ELF-1 (cell line): Measurements from ENCODE around the gene IGF1.

Experiments
- DNase-seq: peaks from one replicate; pipeline ENCODE4 v3.0.0-alpha.2; 2016; ENCODE audit warnings: low read depth, low spot score

IGF1 gene

DNA sequence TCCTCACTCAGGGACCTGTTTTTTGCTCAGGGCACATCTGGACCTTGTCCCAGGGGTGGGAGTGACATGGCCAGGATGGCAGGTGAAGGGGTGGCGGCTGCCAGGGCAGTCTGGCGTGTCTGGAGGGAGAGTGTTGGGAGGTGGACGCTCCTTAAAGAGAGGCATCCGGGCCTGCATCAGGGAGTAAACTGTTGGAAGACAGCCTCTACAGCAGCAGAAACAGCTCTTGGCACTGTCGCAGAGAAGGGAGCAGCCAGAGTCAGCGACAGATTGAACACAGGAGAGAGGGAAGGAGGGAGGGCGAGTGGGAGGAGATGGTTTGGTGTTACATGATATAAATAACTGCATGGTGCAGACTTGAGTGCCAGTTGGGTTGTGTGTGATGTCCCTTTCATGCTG lies 52.8 kb downstream of the IGF1 start:
- no peak for DNase-seq

DNA sequence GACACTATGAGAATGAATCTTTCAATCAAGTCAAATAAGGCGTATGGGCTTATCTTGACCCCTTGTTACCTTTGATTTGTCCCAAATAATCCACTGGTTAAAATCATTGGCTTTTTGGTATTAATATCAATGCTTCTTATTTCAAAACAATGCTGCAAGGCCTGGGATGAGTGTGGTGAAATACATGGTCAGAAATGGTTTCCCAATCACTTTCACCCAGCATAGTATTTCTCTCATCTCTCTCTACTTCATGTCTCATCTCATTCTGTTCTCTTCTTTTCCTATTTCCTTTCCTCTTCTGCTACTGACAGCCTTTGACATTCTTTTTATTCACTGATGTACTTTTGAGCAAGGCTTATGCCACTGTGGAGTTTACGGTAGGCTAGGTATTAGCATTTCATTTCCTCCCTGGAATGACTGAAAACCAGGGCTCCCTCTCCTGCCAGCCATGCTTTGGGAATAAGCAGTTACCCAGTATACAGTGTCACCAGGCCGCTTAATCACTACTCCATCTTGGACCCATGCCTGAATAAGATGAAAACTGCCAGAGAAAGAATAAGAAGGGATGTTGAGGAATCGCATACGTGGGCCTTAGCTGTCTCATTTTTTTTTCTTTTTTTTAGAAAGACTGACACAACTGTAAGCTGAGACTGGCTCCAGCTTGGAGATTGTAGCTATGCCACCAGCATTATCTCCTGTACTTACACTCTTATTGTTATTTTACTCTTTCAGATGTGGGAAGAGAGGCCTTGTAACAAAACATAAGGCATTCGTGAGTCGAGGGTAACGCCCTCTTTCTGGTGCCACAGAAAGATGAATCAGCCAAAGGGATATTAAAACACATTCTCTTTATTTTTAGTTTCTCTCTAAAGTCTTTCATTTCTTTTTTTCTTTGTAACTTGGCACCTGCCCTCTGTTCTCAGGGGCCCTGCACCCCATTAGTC lies 53.5 kb downstream of the IGF1 start:
- DNase-seq, result no peak

DNA sequence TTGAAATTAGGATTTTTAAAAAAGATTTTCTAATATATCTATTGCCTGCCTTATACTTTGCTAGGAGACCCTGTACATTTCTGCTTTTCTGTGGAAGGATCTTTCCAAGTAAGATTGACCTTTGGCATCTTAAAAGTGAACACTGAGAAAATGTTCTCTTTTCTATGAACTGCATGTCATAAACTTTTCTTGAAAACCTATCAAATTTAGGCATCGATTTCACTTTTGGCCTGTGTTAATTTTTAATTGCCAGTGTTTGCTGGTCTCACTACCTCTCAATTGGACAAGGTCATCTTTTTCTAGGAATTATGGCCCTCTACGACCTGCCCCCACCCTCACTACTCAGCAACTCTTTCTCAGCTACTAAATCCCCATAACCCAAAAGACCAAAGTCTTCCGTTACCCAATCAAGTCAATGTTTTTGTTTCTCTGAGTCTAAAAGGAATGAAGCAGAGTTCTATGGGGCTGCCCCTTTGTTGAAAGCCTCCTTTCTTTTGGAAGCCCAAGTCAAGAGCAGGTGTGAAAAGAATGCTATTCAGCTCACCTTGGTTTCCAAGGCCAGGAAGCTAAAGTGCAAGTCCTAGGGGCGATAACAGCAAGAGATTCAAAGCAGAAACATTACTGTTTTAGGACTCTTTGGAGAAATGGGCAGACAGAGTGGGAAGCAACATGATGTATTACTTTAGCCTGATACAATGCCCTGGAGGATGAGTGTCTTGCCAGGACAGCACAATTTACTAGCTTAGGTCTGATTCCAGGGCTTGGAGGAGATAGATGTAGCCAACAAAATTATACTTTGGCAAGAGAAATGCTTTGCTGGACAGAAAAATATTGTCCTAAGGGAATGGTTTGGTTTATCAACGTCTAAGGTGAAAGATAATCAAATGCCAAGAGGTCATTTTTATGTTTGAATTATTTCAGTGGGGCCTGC lies 55.0 kb downstream of the IGF1 start:
- DNase-seq, result no peak

DNA sequence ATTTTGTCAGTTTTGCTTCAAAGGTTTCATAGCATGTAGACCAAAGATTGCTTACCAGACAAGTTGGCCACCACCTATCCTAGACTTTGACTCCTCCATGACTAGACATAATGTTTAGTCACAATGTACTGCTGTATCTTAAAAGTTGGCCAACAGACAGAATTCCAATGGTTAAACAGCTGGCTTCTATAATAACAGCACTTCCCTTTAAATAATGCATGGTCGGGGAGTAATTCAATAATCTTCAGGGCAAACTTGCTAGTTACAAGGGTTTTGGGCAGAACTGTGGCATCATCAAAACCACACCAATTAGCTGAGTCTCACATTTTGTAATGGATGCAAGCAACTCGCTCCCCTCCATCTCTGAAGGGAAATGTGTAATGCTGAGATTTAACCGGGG lies 56.9 kb downstream of the IGF1 start:
- no peak for DNase-seq

DNA sequence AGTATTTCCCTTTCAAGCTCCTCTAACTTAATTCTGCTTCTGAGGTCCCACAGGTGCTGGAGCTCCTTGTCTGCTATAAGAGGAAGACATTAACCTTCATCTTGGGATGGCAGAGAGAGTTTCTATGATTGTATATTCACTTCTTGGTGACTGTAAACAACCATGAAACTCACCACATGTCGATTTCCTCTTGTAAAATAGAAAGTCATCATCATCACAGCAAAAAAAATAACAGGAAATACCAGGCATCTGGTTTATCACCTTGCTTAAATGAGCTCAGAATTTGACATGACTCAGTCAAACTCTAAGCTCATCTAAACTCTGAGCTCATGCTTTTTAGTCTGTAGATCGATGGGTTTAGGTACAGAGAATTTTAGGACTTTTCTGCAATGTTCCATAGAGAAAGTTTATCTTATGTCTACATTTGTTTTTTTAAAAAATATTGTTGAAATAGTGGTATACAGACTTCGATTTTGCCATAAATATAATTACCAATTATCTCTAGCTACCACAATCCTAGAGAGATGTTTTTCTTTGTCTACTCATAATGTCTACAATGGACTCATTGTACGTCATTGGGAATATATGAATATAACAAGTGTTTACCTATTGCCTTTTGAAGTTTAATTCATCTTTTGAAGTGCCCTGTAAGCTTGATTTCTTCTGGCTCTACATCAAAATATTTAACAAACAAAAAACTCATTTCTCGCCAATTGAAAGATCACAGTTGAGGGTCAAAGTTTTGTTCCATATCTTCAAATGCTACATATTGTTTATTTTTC lies 58.4 kb downstream of the IGF1 start:
- DNase-seq, result no peak

DNA sequence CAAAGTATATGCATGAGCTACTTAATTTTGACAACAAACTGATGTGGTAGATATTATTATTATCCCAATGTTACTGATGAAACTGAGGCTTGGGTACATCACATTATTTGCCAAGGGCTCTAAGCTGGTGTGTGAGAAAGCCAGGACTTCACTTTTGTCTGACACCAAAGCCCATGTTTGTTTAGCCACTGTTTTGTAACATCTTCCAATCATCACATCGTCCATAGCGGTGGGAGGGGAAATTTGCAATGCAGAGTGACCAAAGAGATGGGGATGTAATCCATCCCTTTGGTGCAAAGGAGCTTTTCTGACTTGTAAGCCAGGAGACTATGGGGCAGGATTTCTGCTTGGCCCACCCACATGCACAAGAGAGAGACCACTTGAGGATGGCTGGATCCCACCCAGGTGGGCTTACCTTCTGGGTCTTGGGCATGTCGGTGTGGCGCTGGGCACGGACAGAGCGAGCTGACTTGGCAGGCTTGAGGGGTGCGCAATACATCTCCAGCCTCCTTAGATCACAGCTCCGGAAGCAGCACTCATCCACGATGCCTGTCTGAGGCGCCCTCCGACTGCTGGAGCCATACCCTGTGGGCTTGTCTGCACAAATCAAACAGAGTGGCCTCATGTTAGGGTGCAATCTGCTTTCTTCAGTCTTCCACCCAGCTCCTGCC lies 61.1 kb downstream of the IGF1 start:
- no peak for DNase-seq

DNA sequence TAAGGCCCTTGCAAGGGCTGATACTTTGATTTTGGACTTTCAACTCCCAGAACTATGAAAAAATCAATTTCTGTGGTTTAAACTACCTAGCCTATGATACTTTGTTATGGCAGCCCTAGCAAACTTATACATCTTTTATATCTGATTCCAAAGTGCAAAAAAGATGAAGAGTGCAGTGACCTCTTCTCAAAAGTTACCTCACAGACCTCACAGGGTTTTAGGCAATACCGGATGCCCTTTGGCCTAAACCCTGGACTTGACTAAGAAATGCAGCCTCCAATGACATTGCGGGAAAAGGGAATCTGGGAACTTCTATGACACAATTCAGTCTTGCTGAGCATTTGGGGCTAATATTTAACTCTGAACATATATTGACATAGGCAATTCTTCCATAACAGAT lies 63.3 kb downstream of the IGF1 start:
- DNase-seq, result no peak

DNA sequence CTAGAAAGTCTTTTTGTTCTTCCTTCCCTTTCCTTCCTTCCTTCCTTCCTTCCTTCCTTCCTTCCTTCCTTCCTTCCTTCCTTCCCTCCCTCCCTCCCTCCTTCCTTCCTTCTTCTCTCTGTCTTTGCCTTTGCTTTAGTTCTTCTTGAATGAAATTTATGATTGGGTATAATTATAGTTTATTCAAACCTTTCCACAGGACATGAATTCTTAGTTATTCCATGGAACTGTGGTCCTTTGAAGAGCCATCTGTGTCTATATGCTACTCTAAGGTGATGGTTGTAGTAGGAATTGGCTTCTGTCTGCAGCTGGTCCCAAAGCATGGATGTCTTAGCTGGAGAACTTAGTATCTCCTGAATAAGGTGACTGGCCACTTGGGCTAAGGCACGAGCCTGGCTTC lies 64.8 kb downstream of the IGF1 start:
- DNase-seq, result no peak

DNA sequence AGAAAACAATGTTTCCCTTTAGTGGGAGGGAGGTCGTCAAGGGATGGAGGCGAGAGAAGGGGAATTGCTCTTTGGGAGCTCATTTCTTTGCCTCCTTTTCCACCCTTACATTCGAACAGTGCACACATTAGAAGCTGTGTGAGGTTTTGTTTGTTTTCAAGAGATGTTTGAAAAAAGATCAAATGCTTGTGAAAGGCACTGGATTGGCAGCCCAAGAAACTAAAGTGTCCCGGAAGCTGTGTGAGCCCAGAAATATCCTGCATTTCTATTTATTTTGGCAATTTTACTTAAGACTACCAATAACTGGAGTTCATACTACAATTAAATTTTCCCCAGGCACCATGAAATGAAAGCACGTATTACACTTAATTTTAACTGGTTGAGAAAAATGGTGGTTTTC lies 67.0 kb downstream of the IGF1 start:
- no peak for DNase-seq

DNA sequence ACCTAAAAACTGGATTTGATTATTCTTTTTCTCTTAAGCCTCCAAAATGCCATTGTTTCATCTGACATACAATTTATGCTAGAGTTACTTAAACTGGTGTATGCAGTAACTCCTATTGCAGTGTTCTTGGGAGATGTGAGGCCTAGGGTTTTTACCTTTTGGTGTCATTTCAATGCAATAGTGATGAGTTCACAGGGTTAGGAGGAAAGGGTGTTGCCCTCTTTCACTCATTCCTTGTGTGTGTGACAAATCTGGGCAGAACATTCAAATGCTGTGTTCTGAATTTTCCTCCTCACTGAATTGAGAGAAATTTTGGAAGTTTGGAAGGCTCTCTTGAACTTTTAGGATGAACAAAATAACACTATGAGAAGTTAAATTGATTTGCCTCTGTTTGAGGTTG lies 69.9 kb downstream of the IGF1 start:
- DNase-seq, result no peak

DNA sequence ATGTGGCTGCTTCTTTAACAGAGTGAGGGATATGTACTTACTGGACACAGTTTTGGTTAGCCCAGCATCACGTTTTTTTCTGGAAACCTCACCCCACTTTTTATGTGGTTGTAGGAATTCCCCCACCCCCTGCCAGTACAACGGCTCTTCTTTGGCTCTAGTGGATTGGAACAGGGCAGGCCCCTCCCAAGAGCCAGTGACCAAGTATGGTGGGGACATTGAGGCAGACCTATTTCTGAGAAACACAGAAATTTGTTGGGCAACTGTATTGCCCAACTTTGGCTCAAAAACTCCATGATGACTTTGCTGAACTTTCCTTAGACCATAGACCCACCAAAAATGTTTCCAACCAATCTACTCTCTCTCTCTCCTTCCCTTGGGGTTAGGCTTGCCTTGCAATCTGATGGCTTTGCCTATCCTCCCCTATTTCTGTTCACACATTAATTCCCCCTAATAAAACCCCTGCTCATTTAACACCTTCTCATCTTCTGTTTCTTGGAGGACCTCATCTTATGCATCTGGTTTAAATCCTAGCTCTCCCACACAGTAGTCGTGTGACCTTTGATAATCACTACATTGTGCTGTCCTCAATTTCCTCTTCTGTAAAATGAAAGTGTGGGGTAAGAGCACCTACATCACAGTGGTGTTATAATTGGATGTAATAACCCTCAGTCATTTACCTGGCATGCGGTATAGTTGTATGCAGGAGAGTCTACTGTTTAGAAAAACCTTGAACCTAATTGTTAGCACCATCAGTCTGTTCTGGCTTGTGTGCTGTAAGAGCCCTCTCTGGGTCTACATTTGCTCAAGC lies 71.7 kb downstream of the IGF1 start:
- DNase-seq, result no peak

DNA sequence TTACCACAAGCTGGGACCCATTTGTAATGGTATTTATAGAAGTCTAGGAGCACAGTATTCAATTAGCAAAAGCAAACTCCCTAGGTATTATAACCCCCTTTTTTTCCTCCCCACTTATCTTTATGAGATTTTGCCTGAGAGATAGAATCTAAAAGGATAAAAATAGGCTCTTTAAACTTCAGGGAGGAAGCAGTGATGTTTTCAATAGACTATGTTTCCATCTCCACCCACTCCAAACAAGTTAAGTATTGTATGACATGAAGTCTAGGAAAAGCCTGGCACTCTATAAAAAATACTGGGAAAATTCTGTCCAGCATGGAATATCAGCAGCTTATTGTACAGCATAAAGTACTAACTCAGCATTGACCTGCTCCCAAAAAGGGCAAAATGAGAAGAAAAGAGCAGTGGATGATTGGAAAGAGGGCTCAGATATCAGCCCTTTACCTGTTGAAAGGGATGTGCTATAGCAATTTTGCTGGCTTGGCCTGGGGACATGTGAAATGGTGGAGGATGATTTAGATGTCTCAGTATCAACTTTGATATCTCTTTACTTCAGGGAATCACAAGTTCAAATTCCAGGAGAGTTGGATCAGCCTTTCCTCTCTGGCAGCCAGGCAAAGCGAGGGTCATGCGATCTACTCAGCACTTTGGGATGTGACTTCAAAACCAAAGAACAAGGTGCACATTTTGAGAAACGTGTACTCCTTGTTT lies 72.4 kb downstream of the IGF1 start:
- DNase-seq, result no peak

DNA sequence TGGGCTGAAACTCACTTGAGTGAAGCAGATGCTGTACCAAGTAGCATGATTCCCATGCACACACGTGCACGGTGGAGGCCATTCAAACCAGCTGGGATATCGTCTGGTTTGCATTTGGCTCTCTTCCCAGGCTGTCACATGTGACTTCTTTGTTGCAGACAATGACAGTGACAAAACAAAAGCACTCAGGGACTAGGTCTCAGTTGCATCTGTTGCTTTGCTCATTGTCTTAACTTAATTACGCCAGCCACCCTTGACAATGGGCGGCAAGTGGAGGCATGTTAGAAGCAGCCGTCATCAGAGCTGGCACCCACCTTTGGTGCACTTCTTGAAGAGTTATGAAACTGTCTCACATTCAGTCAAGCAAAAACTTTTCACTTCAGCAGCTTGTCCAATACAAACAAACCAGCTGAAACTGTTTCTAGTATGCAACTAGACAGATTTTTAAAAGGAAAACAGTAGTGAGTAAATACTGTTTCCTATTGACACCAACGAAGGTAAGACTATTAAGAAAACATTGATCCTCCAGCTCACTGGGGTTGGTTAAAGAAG lies 74.3 kb downstream of the IGF1 start:
- DNase-seq, result no peak

DNA sequence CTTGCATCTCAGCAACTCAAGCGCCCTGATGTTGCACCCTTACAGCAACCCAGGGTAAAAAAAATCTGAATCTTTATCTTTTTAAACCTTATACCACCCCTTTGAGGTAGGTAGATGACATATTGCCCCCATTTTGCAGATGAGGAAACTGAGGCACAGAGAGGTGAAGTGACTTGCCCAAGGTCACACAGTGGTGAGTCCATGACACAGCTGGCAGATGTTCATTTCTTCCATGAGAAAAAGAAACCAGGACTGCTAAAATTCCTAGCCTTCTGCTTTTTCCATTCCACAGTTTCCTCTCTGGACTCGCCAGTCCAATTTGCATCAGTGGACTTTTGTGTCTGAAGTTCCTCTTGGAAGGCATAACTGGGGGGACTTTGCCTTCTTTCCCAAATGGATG lies 79.3 kb downstream of the IGF1 start:
- DNase-seq, result no peak

DNA sequence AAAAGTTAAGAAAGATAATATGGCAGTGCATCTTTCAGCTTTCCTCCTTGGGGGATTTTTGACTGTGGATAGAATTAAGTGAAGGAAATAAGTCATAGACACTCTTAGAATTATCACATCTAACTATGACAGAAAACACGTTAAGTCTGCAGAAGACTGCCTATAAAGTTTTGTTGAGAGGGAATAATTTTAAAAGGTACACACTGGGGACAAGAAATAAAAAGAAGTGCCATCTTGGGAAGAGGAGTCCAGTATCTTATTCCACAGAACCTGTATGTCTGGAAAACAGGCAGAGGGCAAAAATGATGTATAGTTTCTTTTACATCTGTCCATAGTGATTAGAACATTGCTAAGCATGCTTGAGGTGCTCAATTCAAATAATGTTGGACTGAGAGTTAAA lies 80.7 kb downstream of the IGF1 start:
- no peak for DNase-seq

DNA sequence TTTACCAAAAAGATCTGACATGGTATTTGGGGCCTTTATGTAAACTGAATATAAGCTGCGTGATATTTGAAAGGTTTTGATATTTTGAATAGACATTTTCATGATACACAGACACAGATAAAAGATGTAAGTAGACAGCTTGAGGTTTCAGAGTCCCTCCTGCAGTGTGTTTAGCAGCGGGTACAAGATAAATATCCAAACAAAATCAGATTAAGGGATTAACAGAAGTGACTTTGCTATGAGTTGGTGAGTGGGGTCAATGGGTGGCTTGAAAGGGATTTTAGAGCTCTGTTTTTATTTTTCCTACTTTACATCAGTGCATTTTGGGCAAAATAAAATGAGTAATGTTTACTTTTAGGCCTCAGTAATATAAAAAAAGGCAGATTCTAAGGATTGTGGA lies 84.1 kb downstream of the IGF1 start:
- no peak for DNase-seq

DNA sequence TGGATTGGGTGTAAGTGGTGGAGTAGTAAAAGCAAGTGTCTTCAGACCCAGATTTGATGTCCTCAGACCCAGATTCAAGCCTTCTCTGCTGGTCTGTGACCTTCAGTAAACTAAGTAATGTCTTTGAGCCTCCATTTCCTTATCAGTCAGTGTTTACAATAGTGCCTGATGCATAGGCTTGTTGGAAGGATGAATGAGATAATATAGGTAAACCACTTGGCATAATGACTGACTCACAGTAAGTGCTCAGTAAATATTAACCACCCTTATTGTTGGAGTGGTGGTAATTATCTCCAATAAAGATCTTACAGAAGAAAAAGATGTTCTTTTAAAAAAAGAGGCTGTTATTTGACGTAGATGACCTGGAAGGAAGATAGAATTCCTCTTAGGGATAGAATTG lies 86.2 kb downstream of the IGF1 start:
- DNase-seq, result no peak

DNA sequence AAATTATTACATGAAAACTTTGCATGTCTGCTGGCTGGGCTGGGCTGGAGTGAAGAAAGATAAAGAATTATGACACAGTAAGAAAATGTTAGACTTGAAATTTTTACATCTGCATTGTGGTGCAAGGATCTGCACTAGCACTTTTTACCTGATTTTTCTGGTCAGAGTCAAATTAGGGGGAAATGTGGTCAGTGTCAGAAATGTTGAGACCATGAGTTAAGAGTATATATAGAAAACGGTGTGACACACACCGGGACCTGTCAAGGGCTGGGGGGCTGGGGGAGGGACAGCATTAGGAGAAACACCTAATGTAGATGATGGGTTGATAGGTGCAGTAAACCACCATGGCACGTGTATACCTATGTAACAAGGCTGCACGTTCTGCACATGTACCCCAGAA lies 90.3 kb downstream of the IGF1 start:
- DNase-seq, result no peak

DNA sequence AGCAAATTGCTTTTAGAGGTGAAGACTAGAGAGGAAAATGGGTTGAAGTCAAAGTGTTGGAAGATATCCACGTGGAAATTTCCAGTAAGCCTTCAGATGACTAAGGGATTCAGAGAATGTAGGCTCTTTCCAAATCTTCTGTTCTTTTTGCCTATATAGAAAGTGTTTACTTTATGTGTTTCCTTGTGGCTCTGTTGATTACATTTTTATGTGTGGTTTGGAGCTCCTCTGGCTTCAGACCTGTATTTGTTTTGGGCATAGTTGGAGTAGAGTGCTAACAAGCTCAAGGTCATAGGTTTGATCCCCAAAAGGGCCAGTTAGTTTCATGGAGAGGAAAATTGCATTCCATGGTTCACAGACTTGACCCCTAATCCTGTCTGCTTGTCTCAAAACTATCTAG lies 91.9 kb downstream of the IGF1 start:
- no peak for DNase-seq

DNA sequence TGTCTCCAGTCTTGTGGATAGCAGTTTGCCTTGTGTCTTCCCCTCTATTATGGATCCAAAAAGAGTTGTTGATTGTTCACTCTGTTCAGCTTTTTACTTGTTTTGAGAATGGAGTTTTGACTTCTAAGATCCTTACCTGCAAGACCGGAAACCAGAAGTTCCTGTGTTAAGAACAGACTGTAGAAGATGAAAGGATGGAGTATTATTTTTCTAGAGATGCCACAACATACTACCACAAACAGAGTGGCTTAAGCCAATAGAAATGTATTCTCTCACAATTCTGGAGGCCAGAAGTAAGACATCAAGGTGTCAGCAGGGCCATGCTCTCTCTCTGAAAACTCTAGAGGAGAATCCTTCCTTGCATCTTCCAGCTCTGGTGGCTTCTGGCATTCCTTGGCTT lies 95.0 kb downstream of the IGF1 start:
- DNase-seq, result no peak
